B cell (primary cell): Measurements from ENCODE around the gene ESYT3. TPM values are rescaled to one million over a fixed set of nuclear protein-coding genes. Genes with fewer than 3 reads are reported as not detected.

Experiments
- ATAC-seq: fragments of 200-7000 bp; cut with Tn5 transposase; one replicate; pipeline ENCODE4 v1.10.0; 2021; ENCODE audit warnings: low read depth, mild to moderate bottlenecking, moderate number of reproducible peaks, moderate library complexity
- CTCF ChIA-PET: fragments of 350-600 bp; sonication (Branson Sonifier 250); formaldehyde crosslinking; loops from one replicate; lab custom pipeline; 2021; ENCODE audit warnings: antibody characterized with exemption, inconsistent platforms; lab: Charles Lee
- POLR2A ChIA-PET: fragments of 350-600 bp; sonication (Branson Sonifier 250); formaldehyde crosslinking; loops from one replicate; lab custom pipeline; 2021; ENCODE audit warnings: antibody characterized with exemption; lab: Charles Lee
- DNase-seq: peaks from one replicate; pipeline ENCODE4 v3.0.0; 2013
- H2AFZ ChIP-seq: 2 replicates; pipeline ENCODE4 v1.6.1; 2012; ENCODE audit warnings: mild to moderate bottlenecking, low read depth, low read length; ENCODE audit not compliant: insufficient read depth, poor library complexity, severe bottlenecking
- H3K27ac ChIP-seq, 2 donors: 1 replicate in 1 of 2; 2 replicates in 1 of 2; pipeline ENCODE4 v1.5.1; 2012 to 2013; ENCODE audit warnings: low read length in 2 of 2, mild to moderate bottlenecking in 2 of 2, moderate library complexity in 1 of 2
- H3K27me3 ChIP-seq, 4 experiments: fragments of 200-600 bp in 1 of 4; sonication (generic) in 1 of 4; replicated peaks in 1 of 4; 1 replicate in 2 of 4; 2 replicates in 2 of 4; pipeline versions ENCODE4 v1.6.1 to v1.7.0; 2013 to 2016; ENCODE audit warnings: low read length in 3 of 4, mild to moderate bottlenecking in 2 of 4, mixed read lengths in 1 of 4, moderate library complexity in 1 of 4; ENCODE audit not compliant: insufficient read depth in 4 of 4, control insufficient read depth in 3 of 4; ENCODE audit errors: control extremely low read depth in 1 of 4
- H3K36me3 ChIP-seq, 2 experiments: replicated peaks in 1 of 2; 1 replicate in 1 of 2; 2 replicates in 1 of 2; pipeline versions ENCODE4 v1.6.1 to v1.7.1; 2013; ENCODE audit warnings: low read length in 1 of 2; ENCODE audit not compliant: insufficient read depth in 2 of 2, control insufficient read depth in 1 of 2; ENCODE audit errors: control extremely low read depth in 1 of 2, extremely low read depth in 1 of 2
- H3K4me1 ChIP-seq, 2 donors: fragments of 200-600 bp in 1 of 2; sonication (generic) in 1 of 2; 1 replicate in 1 of 2; 2 replicates in 1 of 2; pipeline versions ENCODE4 v1.5.1 to v1.6.1; 2013 to 2017; ENCODE audit warnings: low read length in 2 of 2; ENCODE audit not compliant: control insufficient read depth in 2 of 2, insufficient read depth in 2 of 2
- H3K4me2 ChIP-seq: replicated peaks from 2 replicates; pipeline ENCODE3; 2012; ENCODE audit warnings: mild to moderate bottlenecking, low read depth, low read length; ENCODE audit not compliant: poor library complexity, severe bottlenecking
- H3K4me3 ChIP-seq, 5 experiments: fragments of 200-600 bp in 1 of 5; sonication (generic) in 1 of 5; 1 replicate in 3 of 5; 2 replicates in 2 of 5; pipeline versions ENCODE4 v1.5.1 to v1.7.0; 2011 to 2016; ENCODE audit warnings: low read length in 4 of 5, mild to moderate bottlenecking in 4 of 5, low read depth in 2 of 5, control low read depth in 1 of 5, moderate library complexity in 1 of 5; ENCODE audit not compliant: insufficient read depth in 1 of 5; ENCODE audit errors: control extremely low read depth in 1 of 5, extremely low read depth in 1 of 5
- H3K79me2 ChIP-seq: fragments of 200-600 bp; sonication (generic); one replicate; pipeline ENCODE4 v1.6.0; 2016; ENCODE audit warnings: low read length; ENCODE audit not compliant: control insufficient read depth, insufficient read depth
- H3K9ac ChIP-seq: fragments of 200-600 bp; sonication (generic); 2 replicates; pipeline ENCODE4 v1.6.1; 2017; ENCODE audit warnings: mild to moderate bottlenecking, low read length, moderate library complexity
- H3K9me3 ChIP-seq, 3 donors: one replicate each; pipeline versions ENCODE4 v1.6.1 to v1.7.1; 2013; ENCODE audit warnings: low read length in 2 of 3; ENCODE audit not compliant: control insufficient read depth in 2 of 3, insufficient read depth in 1 of 3; ENCODE audit errors: control extremely low read depth in 1 of 3
- H4K20me1 ChIP-seq: 2 replicates; pipeline ENCODE4 v1.6.0; 2012; ENCODE audit warnings: mild to moderate bottlenecking, low read length; ENCODE audit not compliant: insufficient read depth, control insufficient read depth, poor library complexity, severe bottlenecking
- H3K27ac Mint-ChIP-seq: one replicate; pipeline ENCODE4 v1.8.0; 2021; ENCODE audit warnings: mixed read lengths
- H3K27me3 Mint-ChIP-seq: one replicate; pipeline ENCODE4 v1.8.0; 2021; ENCODE audit warnings: mixed read lengths
- H3K4me1 Mint-ChIP-seq: one replicate; pipeline ENCODE4 v1.8.0; 2021; ENCODE audit warnings: mixed read lengths
- H3K4me3 Mint-ChIP-seq: one replicate; pipeline ENCODE4 v1.8.0; 2021; ENCODE audit warnings: mixed read lengths
- H3K9me3 Mint-ChIP-seq: one replicate; pipeline ENCODE4 v1.8.0; 2022; ENCODE audit warnings: mixed read lengths; ENCODE audit not compliant: insufficient read depth
- CTCF ChIP-seq: fragments of 200-600 bp; IDR thresholded peaks from one replicate; pipeline ENCODE4 v1.8.0; 2022; ENCODE audit warnings: antibody characterized with exemption, mild to moderate bottlenecking
- EZH2 ChIP-seq: IDR thresholded peaks from 2 replicates; pipeline ENCODE4 v1.6.1; 2012; ENCODE audit warnings: borderline replicate concordance, low read depth, mild to moderate bottlenecking, moderate library complexity, low read length; ENCODE audit not compliant: insufficient read depth, poor library complexity, severe bottlenecking
- WGBS: methylation state at CpG from one replicate; pipeline ENCODE4 v1.1.5; 2013; ENCODE audit warnings: missing lambda C conversion rate; ENCODE audit not compliant: insufficient coverage; 5-methylcytosine and 5-hydroxymethylcytosine counted together
- intact Hi-C: fragments of 100-400 bp; cut with micrococcal nuclease; formaldehyde crosslinking; loops from one replicate; pipeline ENCODE4 v1.10.0; 2022
- polyA plus RNA-seq: library from polyadenylated mRNA; depleted of rRNA; stranded (reverse); fragments of >200 nt; gene quantifications from 2 replicates; pipeline ENCODE4 v1.2.3, GENCODE V29; 2012
- total RNA-seq, 2 donors: library from RNA; stranded (reverse); fragments of 120-200 nt in 1 of 2; gene quantifications; 1 replicate in 1 of 2; 2 replicates in 1 of 2; pipeline versions ENCODE4 v1.2.3 to v1.2.4, GENCODE V29; 2013 to 2022

ESYT3 gene
- total and polyA plus RNA-seq, 2 donors (not counting 1 experiment from before 2014, with no cell fraction given) = not detected

DNA sequence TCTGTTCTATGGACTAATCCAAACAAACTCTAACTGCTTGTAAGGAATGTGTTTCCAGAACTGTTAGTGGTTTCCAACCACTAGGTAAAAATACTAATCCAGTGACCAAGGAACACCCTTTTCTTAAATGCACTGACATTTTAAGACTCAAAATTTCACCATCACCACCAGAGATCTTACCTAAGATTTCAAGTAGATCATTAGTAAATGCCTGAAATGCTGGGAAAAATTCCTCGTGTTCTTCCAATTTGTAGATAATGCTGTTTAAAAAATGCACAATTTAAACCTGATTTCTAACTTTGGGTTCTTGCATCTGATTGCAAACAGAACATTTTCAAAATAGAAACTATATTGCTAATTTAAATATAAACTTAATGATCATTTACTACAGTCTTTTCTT lies 63.4 kb downstream of the ESYT3 start:
- H3K4me1 ChIP-seq = no peaks in the 10 kb centered on the region
- ATAC-seq (no peak), DNase-seq (no peak)
- ChIA-PET CTCF (interaction anchor here (1.5 kb wide), 1 partner anchor 418 kb away, joined by 3 read pairs; no protein-coding TSS in a partner anchor), POLR2A (no interaction called here)
- no peak overlapping the region for H3K4me3 Mint-ChIP-seq
- intact Hi-C loops = no loop called here
- no peaks in the 10 kb centered on the region for H3K9me3 ChIP-seq
- no peaks in the 10 kb centered on the region for H3K27me3 ChIP-seq
- no peak overlapping the region for H3K27ac Mint-ChIP-seq
- no peaks in the 10 kb centered on the region for H3K79me2 ChIP-seq
- H3K27me3 Mint-ChIP-seq = no peaks in the 10 kb centered on the region
- no CpG with 5 or more reads among the region's 1 CpG for WGBS
- H3K4me1 Mint-ChIP-seq = no peaks in the 10 kb centered on the region
- TF ChIP-seq EZH2 = no peak
- no peak for TF ChIP-seq CTCF
- no peak overlapping the region for H3K4me2 ChIP-seq
- H3K9ac ChIP-seq = no peak overlapping the region
- H2AFZ ChIP-seq = no peak overlapping the region
- H3K27ac ChIP-seq = no peak overlapping the region
- no peaks in the 10 kb centered on the region for H3K36me3 ChIP-seq
- H3K4me3 ChIP-seq = no peak overlapping the region
- H3K9me3 Mint-ChIP-seq = no peaks in the 10 kb centered on the region
- no peaks in the 10 kb centered on the region for H4K20me1 ChIP-seq

DNA sequence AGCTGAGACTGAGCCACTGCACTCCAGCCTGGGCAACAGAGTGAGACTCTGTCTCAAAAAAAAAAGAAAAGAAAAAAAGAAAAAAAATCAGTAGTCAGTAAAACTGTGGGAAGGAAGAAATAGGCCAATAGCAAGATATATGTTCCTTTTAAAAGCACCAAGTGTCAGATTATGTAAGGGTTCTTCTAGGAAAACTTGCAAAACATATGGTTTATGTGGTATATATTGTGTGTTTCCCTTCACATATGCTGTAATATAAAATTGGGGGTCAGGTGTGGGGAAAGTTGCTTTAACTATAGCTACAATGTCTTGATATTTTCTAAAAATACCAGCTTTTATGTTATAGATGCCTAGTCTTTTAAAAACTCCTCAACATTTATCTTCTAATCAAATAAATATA lies 64.6 kb downstream of the ESYT3 start:
- Mint-ChIP-seq H3K4me1 (no peaks in the 10 kb centered on the region), H3K27me3 (no peaks in the 10 kb centered on the region), H3K27ac (no peak overlapping the region), H3K4me3 (no peak overlapping the region), H3K9me3 (no peaks in the 10 kb centered on the region)
- no peaks in the 10 kb centered on the region for H3K27me3 ChIP-seq
- no peak overlapping the region for H3K27ac ChIP-seq
- no peaks in the 10 kb centered on the region for H3K9me3 ChIP-seq
- ChIA-PET CTCF (interaction anchor here (1.5 kb wide), 1 partner anchor 417 kb away, joined by 3 read pairs; no protein-coding TSS in a partner anchor), POLR2A (no interaction called here)
- H3K36me3 ChIP-seq = no peaks in the 10 kb centered on the region
- no peaks in the 10 kb centered on the region for H3K4me1 ChIP-seq
- intact Hi-C loops = no loop called here
- no peaks in the 10 kb centered on the region for H3K79me2 ChIP-seq
- no peak overlapping the region for H3K4me2 ChIP-seq
- H3K4me3 ChIP-seq = no peak overlapping the region
- DNase-seq (no peak), ATAC-seq (no peak)
- H3K9ac ChIP-seq = no peak overlapping the region
- TF ChIP-seq CTCF = no peak
- no peak for TF ChIP-seq EZH2
- no peaks in the 10 kb centered on the region for H4K20me1 ChIP-seq
- no peak overlapping the region for H2AFZ ChIP-seq
